SKM-1 (cell line): ENCODE measurements around the gene IFITM10.

Experiments used
- DNase-seq: peaks from one replicate; lab custom pipeline; 2025; ENCODE audit not compliant: unreplicated experiment; lab: John Stamatoyannopoulos, UW

IFITM10 gene

DNA sequence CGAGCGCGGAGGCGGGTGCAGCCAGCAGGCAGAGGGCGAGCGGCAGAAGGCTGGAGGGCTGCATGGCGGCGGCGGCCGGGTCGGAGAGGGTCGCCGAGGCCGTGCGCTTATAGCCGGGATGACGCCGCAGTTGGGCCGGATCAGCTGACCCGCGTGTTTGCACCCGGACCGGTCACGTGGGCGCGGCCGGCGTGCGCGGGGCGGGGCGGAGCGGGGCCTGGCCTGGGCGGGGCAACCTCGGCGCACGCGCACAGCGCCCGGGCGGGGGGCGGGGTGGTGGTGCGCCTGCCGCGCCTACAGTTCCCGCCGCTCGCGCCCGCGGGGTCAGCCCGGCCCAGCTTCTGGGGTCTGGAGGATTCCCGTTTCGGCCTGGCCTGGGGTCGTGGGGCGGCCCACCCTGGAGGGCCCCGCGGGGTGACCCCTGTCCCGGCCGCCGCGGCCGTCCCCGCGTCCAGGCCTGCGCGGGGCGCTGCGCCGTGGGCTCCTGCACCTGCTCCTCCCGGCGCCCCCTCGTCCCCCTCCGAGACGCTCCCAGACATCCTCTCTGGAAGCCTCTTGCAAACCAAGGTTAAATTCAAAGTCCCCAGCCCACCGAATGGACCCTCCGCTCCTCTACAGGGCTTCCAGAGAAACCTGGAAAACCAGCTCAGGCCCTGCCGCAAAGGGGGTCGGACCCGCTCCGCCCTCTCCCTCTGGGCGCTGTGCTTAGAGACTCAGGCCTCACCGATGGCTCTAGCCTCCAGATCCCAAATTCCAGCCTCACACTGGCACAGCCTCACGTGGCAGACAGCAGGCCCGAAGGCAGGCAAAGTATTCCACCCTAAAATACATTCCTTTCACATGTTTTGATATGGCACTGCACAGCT is 13.6 kb upstream of the IFITM10 start, which contains the start of gene CTSD:
TSS of gene CTSD (minus strand) at position 132 of the 866 bp plus-strand sequence. CDS start at position 64, 68 bp downstream.
- peak; percentile 58 for DNase-seq

DNA sequence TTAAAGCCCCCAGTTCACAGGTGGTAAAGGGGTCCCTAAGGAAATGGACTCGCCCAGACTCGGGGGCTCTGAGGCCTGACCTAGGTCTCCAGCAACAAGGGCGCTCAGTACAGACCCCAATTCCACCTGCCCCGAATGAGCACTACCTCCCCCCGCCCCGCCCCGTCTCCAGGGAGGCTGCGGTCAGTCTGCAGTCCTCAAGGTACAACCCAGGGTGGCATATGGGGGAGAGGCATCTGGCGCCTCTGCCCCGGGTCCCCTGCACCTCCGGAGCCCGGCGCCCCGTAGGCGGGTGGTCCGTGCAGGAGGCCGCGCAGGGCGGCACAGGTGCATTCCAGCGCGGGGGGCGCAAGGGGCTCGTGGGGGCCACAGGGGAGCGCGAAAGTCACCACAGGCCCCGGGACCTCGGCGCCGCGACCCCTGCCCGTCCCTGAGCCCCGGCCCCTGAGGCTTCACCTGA is 13.0 kb upstream of the IFITM10 start:
- no peak for DNase-seq

DNA sequence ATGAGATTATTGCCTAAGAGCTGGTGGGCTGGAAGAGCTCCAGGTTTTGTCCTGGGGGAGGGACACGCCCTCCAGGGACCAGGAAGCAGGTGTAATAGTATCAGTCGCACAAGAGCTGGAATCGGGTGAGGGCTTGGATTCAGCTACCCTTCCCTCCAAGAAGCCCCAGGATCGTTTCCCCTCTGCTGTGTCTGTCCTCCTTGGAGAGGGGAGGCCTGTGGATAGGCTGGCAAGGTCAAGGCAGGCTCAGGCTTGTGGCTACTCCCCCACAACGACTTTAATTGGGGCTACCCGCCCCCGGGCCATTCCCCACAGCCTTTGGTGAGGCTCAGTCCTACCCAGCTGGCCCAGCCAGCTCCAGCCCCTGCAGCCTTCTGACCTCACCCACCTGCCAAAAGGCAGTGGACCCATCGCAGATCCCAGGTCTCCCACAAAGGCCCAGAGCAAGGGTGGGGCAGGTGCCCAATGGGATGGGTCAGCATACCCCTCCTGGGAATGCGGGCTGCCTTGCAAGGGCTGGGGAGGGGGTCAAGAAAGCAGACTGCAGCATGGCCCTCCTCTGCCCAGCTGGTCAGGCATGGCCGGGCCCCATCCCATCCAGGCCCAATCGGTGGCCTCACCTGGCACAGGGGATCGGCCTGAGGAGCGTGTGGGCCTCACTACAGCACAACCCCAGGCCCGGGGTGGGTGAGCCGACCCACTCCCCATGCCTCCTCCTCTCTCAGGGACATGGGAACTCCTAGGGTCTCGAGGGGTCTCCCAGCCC is 12.3 kb upstream of the IFITM10 start:
- DNase-seq: no peak

DNA sequence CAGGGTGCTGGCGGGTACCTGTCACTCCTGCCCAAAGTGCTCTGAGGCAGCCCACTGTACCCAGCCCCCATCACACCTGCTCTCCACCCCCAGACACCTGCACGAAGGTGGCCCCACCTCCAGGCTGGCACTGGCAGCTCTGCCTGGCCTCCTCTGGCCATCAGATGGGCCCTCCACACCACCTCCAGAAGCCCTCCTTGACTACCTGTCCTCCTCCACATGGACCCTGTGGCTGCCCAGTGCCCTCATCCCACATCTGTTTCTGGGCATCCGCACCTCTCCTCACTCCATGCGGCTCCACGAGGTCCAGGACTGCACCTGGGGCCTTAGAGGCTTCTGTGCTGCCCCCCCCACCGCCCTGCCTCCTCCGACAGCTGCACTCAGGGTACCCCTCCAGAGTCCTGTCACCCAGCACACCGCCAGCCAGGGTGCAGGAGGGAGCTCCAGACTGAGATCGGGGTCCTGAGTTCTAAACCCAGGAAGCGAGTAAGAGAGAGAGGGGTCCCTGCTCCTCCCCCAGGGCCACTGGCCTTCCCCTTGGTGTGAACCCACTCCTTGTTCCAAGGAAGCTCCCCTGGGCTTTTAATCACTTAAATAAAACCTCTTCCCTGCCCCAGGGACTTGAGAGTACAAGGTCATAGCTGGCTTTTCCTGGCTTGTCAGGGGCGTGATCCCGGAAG is 11.6 kb upstream of the IFITM10 start:
- no peak for DNase-seq

DNA sequence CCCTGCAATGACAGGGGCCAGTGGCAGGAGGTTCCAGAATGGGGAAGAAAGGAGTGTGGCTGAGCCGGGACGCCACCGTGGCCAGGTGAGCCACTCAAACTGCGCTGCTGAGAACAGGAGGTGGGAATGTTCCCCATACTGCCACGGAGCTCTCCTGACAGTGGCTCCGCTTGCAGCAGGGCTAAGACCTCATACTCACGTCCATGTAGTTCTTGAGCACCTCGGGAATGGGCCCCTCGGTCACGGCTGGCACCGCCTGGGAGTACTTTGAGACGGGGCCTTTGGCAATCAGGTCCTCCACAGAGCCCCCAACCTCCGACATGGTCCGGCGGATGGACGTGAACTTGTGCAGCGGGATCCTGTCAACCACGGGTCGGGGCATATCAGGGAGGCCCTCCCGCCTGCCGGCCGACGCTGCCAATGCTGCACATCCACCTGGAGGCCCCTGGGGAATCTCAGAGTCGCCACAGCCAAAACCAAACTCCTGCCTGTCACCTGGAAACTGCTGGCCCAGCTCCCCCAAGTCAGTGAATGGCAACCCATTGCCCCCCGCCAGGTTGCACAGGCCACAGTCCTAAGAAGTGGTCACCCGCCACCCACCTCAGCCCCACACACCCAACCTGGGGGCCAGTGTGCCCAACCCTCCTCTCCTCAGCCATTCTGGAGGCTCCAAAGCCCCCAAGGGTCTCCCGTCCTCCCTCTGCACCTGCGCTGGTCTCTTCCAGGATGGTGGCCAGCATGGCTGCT is 10.9 kb upstream of the IFITM10 start:
- DNase-seq: no peak

DNA sequence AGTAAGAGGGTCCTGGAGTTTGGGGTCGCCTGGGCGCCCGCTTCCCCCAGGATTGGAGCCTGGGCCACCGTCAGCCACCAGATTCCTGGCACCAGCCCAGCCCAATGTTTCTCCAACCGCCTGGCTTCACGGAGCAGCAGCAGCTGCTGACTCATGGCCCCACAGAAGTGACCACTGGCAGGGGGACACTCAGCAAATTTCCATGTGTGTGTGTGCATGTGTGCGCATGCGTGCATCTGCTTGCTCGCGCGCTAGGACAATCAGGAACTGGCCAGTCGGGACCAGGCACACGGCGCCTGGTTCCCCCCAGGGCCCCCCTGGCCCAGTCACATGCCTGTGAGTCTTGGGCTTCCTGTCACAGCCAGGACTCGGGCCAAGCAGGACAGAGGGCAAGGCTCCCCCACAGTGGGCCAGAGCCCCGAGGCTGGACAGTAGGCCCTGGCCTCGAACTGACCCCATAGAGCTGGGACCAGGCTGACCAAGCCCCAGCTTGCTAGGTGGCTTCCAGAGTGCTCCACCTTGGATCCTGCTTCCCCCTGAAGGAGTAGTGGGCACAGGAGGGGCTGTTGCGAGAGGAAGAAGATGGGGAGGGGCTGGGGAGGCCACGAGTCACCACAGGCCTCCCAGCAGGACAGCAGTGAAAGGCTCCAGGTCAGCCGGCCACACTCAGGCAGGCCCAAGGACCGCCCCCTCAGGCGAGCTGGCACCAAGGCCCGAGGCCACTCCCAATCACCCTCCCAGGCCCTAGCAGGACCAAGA is 10.1 kb upstream of the IFITM10 start:
- DNase-seq: no peak

DNA sequence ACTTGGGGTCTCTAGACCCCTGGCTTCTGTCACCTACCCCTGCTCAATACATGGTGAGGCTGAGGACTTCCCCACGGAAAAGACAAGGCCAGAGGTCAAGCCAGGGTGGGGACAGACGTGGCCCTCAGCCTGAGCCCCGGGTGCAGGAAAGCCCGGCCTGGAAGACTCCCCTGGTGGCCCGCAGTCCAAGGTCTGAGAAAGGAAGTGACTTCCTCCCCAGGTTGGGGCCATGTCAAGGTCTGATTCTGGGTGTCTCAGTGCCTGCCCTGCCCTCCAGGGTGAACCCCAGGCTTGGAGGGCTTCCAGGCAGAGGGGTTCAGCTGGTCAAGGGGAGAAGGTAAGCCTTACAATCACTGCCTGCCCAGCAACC is 9.4 kb upstream of the IFITM10 start:
- no peak for DNase-seq

DNA sequence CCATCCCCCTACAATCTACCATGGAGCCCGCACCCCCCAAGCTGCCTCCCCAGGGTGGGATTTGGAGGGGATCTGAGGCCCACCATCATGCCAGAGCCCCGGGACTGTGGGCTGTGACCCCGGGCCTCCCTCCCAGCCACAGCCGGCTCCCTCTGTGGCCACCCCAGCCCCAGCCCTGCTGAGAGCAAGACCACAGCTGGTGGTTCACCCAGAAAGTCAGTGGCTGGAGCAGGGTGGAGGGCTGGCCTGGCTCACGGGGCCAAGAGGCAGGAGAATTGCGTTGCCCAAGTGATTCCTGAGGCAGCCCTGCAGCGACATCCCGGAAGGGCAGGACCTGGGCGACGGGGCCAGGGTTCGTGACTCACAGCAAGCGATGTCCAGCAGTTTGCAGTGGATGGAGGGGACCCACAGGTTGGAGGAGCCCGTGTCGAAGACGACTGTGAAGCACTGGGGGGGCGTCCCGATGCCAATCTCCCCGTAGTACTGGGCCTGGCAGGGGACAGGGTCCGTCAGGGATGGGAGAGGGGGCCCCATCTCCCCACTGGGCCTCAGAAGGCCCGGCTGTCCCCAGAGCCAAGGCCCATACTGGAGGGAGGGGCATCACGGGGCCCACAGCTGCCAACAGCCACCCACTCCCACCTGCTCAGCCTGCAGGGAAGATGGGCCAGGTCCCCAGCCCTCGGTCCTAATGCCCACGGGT is 8.9 kb upstream of the IFITM10 start:
- no peak for DNase-seq

DNA sequence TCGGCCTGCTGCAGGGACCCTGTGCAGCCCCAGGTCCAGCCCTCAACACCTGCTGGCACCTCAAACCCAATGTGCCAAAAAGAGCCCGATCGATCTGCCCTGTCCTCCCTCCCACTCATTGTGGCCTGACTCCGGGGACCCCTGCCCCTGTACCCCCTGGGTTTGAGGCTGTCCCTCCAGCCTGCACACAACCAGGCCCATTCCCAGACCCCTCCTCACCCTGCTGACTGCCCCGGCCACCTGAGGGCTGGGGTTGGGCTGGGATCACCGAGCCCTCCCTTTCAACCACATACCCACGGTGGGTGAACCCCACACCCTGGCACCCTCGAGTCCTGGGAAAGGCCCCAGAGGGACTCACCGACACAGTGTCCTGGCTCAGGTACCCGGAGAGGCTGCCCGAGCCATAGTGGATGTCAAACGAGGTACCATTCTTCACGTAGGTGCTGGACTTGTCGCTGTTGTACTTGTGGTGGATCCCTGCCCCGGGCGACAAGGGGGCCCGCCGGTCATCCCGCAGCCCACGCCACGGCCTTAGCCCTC is 8.3 kb upstream of the IFITM10 start:
- no peak for DNase-seq

DNA sequence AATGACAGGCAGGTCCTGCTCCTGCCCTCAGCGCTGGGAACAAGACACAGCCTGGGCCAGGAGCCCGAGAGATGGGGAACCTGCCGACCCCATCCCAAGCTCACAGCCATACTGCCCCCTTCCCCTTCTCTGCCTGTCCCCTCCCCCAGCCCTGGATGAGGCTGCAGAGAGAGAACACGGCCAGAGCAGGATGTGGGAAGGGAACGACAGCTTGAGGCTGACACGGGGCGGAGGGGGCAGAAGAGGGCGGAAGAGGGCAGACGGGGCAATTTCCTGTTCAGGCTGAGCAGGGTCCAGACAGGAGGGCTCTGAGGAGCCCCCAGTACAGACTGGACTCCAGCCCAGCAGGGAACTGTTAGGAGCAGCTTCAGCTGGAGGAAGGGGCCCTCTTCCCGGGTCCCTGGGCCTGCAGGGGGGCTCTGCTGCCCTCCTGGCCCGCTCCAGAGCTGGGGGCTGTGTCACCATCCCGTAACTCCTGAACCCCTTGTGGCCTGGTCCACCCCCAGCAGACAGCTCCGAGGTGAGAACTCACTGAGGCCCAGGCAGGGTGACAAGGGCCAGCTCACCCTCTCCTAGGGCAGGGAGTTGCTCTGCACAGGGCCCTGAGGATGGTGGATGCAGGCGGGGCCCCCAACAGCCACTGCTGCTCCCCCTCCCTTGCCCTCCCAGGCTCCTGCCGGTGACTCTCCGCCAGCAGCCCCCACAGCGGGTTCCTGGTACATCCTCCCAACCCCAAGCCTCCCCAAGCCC is 7.6 kb upstream of the IFITM10 start:
- peak; percentile 57 for DNase-seq

DNA sequence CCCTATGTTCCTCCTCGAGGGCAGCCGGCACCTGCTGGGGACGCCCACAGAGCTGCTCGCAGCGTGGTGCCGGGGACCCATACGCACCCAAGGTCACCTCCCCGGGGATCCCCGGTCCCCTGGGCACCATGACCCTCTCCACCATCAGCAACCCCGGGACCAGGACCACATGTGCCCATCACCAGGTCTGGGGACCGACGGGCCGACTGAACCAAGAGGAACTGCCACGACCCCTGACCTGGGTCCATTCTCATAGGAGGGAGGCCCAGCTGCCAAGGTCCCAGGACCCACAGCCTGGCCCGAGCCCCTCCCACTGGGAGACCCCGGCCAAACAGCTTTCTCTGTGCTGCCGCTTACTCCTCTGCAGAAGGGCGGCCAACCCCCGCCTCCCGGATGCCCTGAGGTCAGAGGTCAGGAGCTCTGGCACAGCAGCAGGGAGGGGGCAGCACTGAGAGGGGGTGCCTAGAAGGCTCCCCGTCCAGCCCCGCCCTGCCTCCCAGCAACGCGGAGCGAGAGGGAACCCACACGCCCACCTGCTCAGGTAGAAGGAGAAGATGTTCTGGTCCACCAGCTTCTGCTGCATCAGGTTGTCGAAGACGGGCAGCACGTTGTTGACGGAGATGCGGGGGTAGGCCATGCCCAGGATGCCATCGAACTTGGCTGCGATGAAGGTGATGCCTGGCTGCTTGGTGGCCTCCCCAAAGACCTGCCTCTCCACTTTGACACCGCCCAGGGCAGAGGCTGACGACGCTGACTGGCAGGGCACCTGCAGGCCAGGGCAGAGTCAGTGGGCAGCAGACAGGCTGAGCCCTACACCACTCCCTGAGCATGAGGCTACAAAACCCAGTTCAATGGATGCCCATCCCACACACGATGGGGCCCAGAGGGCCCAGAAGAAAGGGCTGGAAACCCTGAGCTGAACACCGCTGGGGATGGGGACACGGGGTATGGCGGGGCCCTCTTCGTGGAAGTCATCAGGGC is 6.7 kb upstream of the IFITM10 start:
- no peak for DNase-seq

DNA sequence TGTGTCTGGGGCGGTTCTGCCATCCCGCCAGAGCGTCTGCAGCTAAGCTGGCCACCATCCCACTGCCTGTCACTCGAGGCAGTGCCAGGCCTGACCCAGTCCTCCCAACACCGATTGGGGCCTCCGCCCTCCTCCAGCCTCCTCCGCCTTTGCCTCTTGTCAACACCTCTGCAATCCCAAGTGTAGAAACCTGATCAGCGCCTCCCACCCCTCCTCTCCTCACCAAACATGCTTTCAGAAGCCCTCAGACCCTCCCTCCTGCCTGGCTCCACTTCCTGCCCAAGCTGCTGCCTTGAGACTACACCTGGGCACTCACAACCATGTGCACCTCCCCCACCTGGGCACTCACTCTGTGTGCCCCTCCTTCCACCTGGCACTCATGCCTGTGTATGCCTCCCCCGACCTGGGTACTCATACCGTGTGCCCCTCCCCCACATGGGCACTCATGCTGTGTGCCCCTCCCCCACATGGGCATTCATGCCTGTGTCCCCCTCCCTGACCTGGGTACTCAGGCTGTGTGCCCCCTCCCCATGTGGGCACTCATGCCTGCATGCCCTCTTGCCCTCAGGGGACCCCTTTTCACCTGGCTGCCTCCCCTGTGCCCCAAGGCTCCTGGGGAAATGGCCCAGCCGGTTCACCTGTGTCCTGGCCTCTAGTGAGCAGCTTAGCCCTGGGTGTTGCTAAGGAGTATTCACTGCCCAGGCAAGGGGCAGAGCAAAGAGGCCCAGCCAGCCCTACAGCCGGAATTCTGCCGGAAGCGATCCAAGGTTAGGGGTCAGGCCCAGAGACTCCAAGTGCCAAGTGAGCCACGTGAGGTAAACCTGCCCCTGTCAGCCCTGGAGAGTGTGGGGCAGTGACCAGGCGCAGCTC is 5.5 kb upstream of the IFITM10 start:
- DNase-seq: no peak

DNA sequence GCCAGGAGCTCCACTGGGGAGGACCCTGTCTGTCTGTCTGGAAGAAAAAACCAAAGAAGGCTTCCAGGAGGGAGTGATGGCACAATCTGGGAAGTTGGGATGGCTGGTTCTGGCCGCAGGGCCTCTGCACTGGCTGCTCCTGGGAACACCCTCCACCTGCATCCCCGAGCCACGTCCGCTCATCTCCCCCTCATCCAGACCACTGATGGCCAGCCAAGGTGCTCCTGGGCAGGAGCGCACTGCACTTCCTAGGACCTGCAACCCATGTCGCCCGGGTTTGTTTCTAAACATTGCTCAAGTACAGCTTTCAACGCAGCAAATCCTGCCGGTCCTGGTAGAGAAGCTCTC is 4.9 kb upstream of the IFITM10 start:
- DNase-seq: no peak

DNA sequence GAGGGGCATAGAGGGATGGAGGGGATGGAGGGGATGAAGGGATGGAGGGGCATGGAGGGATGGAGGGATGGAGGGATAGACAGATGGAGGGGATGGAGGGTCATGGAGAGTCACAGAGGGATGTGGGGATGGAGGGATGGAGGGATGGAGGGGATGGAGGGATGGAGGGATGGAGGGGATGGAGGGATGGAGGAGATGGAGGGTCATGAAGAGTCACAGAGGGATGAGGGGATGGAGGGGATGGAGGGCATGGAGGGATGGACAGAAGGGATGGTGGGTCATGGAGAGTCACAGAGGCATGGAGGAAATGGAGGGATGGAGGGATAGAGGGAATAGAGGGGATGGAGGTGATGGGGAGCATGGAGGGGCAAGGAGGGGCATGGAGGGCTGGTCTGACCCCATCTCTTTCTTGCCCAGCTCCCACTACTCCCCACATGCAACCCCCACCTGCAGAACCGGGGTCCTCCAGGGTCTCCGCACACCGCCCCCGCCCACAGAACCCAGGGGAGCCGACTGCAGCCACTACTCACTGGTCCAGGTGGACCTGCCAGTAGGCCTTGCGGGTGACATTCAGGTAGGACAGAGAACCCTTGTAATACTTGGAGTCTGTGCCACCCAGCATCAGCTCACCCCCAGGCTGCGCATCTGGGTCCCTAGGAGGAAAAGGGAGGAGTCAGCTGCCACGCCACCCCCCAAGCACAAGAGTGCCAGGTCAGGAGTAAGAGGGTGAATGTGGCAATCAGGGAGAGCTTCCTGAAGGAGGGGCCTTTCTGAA is 4.2 kb upstream of the IFITM10 start:
- no peak for DNase-seq

DNA sequence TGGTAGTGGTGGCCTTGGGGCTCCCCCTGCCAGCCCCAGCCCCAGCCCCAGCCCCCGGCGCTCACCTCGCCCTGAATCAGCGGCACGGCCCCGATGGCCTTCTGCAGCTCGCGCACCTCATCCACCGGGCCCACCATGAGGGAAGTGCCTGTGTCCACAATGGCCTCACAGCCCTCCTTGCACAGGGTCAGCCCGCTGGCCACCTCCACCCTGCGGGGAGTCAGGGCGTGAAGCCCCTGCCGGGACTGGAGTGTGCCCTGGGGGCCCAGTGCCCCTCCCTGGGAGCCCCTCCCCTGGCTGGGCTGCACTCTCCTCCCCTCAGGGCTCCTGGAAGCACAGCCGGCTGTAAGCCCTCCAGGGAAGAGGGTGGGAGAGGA is 3.5 kb upstream of the IFITM10 start:
- DNase-seq: no peak
